Measurements from ENCODE around the gene POU2AF1.

- TF ChIP-seq SUZ12 (IDR thresholded peaks at IDR 0.05) (no peak), FOXK2 (IDR thresholded peaks at IDR 0.05) (no peak)
Observed at GRCh38 chr11:111386611-111387150, 7.6 kb upstream of the POU2AF1 start.

All from HEK293T (cell line).